WTC11 (cell line): Measurements from ENCODE around the gene ZNF664. TPM values are rescaled to one million over a fixed set of nuclear protein-coding genes. Genes with fewer than 3 reads are reported as not detected.

Source experiments
- ATAC-seq: fragments of 200-7000 bp; cut with Tn5 transposase; 2 replicates; pipeline ENCODE4 v1.10.0; 2021; ENCODE audit warnings: mild to moderate bottlenecking, moderate library complexity
- CTCF ChIA-PET: fragments of 300-600 bp; sonication (Branson Sonifier 250); formaldehyde crosslinking; loops from one replicate; lab custom pipeline; 2021; ENCODE audit warnings: antibody characterized with exemption; lab: Charles Lee
- POLR2A ChIA-PET: fragments of 350-600 bp; sonication (Branson Sonifier 250); formaldehyde crosslinking; loops from one replicate; lab custom pipeline; 2021; ENCODE audit warnings: antibody characterized with exemption; lab: Charles Lee
- DNase-seq: peaks from one replicate; pipeline ENCODE4 v3.0.0; 2021; ENCODE audit warnings: low spot score
- H3K27ac Mint-ChIP-seq: 2 replicates; pipeline ENCODE4 v1.8.0; 2021; ENCODE audit warnings: mixed read lengths
- H3K27me3 Mint-ChIP-seq: 2 replicates; pipeline ENCODE4 v1.8.0; 2021; ENCODE audit warnings: low read depth, mild to moderate bottlenecking, moderate library complexity, mixed read lengths
- H3K36me3 Mint-ChIP-seq: 2 replicates; pipeline ENCODE4 v1.8.0; 2021; ENCODE audit warnings: mixed read lengths
- H3K4me1 Mint-ChIP-seq: 2 replicates; pipeline ENCODE4 v1.8.0; 2022; ENCODE audit warnings: mixed read lengths
- H3K4me3 Mint-ChIP-seq: 2 replicates; pipeline ENCODE4 v1.8.0; 2021; ENCODE audit warnings: mild to moderate bottlenecking, moderate library complexity, mixed read lengths
- H3K9me3 Mint-ChIP-seq: 2 replicates; pipeline ENCODE4 v1.8.0; 2021; ENCODE audit warnings: mixed read lengths
- CBFB ChIP-seq: sonication (generic); formaldehyde crosslinking; IDR thresholded peaks from 2 replicates; pipeline ENCODE4 v1.8.1; 2022; ENCODE audit warnings: mild to moderate bottlenecking, low read depth, missing genetic modification reagents
- ETV6 ChIP-seq: sonication (generic); formaldehyde crosslinking; IDR thresholded peaks from 2 replicates; pipeline ENCODE4 v1.8.1; 2022; ENCODE audit warnings: mild to moderate bottlenecking, missing genetic modification reagents
- GABPB1 ChIP-seq: sonication (generic); formaldehyde crosslinking; IDR thresholded peaks from 2 replicates; pipeline ENCODE4 v1.8.1; 2023; ENCODE audit warnings: mild to moderate bottlenecking, missing genetic modification reagents
- KAT7 ChIP-seq: sonication (generic); formaldehyde crosslinking; IDR thresholded peaks from 2 replicates; pipeline ENCODE4 v1.8.1; 2023; ENCODE audit warnings: missing genetic modification reagents, mild to moderate bottlenecking, borderline replicate concordance
- MYBL2 ChIP-seq: sonication (generic); formaldehyde crosslinking; IDR thresholded peaks from 2 replicates; pipeline ENCODE4 v1.8.1; 2023; ENCODE audit warnings: mild to moderate bottlenecking, moderate library complexity, missing genetic modification reagents
- NFATC4 ChIP-seq: fragments of 250-450 bp; sonication (Bioruptor Pico); IDR thresholded peaks from 2 replicates; pipeline ENCODE4 v1.9.0; 2021; ENCODE audit warnings: mild to moderate bottlenecking
- OVOL2 ChIP-seq: fragments of 250-450 bp; sonication (Bioruptor Pico); IDR thresholded peaks from 2 replicates; pipeline ENCODE4 v1.9.0; 2021; ENCODE audit warnings: mild to moderate bottlenecking, borderline replicate concordance
- SMAD3 ChIP-seq: sonication (generic); formaldehyde crosslinking; IDR thresholded peaks from 2 replicates; pipeline ENCODE4 v1.8.0; 2022; ENCODE audit warnings: missing genetic modification reagents, mild to moderate bottlenecking, borderline replicate concordance
- SOX15 ChIP-seq: fragments of 250-450 bp; sonication (Bioruptor Pico); IDR thresholded peaks from 2 replicates; pipeline ENCODE4 v1.9.0; 2021; ENCODE audit warnings: mild to moderate bottlenecking
- TP53 ChIP-seq: sonication (generic); formaldehyde crosslinking; IDR thresholded peaks from 2 replicates; pipeline ENCODE4 v1.8.1; 2023; ENCODE audit warnings: mild to moderate bottlenecking, missing genetic modification reagents
- ZBTB21 ChIP-seq: sonication (generic); formaldehyde crosslinking; IDR thresholded peaks from 2 replicates; pipeline ENCODE4 v1.8.1; 2023; ENCODE audit warnings: mild to moderate bottlenecking, missing genetic modification reagents, borderline replicate concordance
- ZNF138 ChIP-seq: sonication (generic); formaldehyde crosslinking; conservative IDR thresholded peaks from 2 replicates; pipeline ENCODE4 v1.8.1; 2022; ENCODE audit warnings: mild to moderate bottlenecking, moderate library complexity, missing genetic modification reagents
- ZNF317 ChIP-seq: sonication (generic); formaldehyde crosslinking; IDR thresholded peaks from 2 replicates; pipeline ENCODE4 v1.8.1; 2023; ENCODE audit warnings: low read depth, mild to moderate bottlenecking, moderate library complexity, missing genetic modification reagents, borderline replicate concordance
- total RNA-seq: library from RNA; stranded (reverse); gene quantifications from 3 replicates; pipeline ENCODE4 v1.2.3, GENCODE V29; 2021
- TF ChIP-seq, protein P1 (sequence below): sonication (generic); formaldehyde crosslinking; conservative IDR thresholded peaks from 2 replicates; pipeline ENCODE4 v1.8.1; 2022; ENCODE audit warnings: mild to moderate bottlenecking, missing genetic modification reagents
- TF ChIP-seq, protein P2 (sequence below): sonication (generic); formaldehyde crosslinking; IDR thresholded peaks from 2 replicates; pipeline ENCODE4 v1.8.0; 2023; ENCODE audit warnings: mild to moderate bottlenecking, missing genetic modification reagents
- TF ChIP-seq, protein P3 (sequence below): sonication (generic); formaldehyde crosslinking; IDR thresholded peaks from 2 replicates; pipeline ENCODE4 v1.8.0; 2022; ENCODE audit warnings: mild to moderate bottlenecking, missing genetic modification reagents
- TF ChIP-seq, protein P4 (sequence below): sonication (generic); formaldehyde crosslinking; IDR thresholded peaks from 2 replicates; pipeline ENCODE4 v1.8.0; 2022; ENCODE audit warnings: mild to moderate bottlenecking, missing genetic modification reagents
- TF ChIP-seq, protein P5 (sequence below): fragments of 250-450 bp; sonication (Bioruptor Pico); IDR thresholded peaks from 2 replicates; pipeline ENCODE4 v1.8.0; 2021; ENCODE audit warnings: mild to moderate bottlenecking

The ZNF664 gene
- total RNA-seq, 1 experiment from 2014 or later: 61.7 TPM

DNA sequence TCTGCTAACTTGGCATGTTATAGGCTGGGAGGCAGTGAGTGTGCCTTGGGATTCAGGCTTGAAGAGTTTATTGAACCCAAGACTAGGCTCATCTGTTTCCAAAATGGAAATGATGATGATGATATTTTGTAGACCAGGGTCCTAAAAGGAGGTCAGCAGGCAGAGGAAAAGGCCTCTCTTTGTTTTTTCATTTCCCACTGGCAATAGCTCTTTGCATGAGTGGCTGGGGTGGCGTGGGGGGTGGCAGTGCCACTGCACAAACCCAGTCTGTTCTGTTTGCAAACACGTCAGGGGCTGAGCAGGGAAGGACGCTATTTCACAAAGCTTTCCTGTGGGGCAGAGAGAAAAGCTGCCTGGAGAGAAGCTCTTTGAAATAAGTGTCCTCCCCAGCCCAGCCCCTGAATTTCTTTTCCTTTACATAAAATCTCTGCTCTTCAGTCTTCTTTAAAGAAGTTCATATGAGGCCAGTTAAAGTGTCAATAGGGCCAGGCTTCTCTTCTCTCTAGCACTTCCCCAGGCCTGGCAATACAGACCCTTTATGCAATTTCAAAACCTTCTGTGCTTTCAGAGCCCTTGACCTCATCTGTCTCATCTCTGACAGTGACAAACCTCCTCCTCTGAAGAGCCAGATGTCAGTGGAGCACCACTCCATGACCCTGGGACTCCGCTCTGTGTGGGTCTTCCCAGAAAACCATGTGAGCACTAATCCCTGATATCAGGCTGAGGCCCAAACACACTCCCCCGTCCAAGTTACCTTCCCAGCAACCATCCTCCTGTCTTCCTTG lies 72.8 kb downstream of the ZNF664 start:
- Mint-ChIP-seq H3K4me3 (no peak overlapping the region), H3K4me1 (peaks cover 22% of the 10 kb centered on the region), H3K27ac (no peak overlapping the region), H3K27me3 (peaks cover 6% of the 10 kb centered on the region; the same call in 1 of the 2 replicates), H3K36me3 (peaks cover 31% of the 10 kb centered on the region)
- ChIA-PET POLR2A (interaction anchor here (0.9 kb wide), 1 partner anchor 869 kb away, joined by 3 read pairs; the partner anchor contains the start of gene UBC), CTCF (interaction anchor here (1.1 to 3.5 kb wide), 2 partner anchors 14 to 141 kb away, joined by 3 to 18 read pairs; no protein-coding TSS in a partner anchor)
- TF ChIP-seq, protein P1, sequence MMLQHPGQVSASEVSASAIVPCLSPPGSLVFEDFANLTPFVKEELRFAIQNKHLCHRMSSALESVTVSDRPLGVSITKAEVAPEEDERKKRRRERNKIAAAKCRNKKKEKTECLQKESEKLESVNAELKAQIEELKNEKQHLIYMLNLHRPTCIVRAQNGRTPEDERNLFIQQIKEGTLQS: no peak
- TF ChIP-seq CBFB (CRISPR knock-in tag) (no peak), MYBL2 (CRISPR knock-in tag) (no peak), NFATC4 (CRISPR knock-in tag) (no peak), GABPB1 (no peak), ZNF138 (CRISPR knock-in tag) (no peak), ETV6 (CRISPR knock-in tag) (no peak), ZBTB21 (CRISPR knock-in tag) (no peak), TP53 (CRISPR knock-in tag) (no peak), SOX15 (CRISPR knock-in tag) (no peak)
- TF ChIP-seq, protein P2, sequence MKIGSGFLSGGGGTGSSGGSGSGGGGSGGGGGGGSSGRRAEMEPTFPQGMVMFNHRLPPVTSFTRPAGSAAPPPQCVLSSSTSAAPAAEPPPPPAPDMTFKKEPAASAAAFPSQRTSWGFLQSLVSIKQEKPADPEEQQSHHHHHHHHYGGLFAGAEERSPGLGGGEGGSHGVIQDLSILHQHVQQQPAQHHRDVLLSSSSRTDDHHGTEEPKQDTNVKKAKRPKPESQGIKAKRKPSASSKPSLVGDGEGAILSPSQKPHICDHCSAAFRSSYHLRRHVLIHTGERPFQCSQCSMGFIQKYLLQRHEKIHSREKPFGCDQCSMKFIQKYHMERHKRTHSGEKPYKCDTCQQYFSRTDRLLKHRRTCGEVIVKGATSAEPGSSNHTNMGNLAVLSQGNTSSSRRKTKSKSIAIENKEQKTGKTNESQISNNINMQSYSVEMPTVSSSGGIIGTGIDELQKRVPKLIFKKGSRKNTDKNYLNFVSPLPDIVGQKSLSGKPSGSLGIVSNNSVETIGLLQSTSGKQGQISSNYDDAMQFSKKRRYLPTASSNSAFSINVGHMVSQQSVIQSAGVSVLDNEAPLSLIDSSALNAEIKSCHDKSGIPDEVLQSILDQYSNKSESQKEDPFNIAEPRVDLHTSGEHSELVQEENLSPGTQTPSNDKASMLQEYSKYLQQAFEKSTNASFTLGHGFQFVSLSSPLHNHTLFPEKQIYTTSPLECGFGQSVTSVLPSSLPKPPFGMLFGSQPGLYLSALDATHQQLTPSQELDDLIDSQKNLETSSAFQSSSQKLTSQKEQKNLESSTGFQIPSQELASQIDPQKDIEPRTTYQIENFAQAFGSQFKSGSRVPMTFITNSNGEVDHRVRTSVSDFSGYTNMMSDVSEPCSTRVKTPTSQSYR (CRISPR knock-in tag): no peak
- TF ChIP-seq, protein P3, sequence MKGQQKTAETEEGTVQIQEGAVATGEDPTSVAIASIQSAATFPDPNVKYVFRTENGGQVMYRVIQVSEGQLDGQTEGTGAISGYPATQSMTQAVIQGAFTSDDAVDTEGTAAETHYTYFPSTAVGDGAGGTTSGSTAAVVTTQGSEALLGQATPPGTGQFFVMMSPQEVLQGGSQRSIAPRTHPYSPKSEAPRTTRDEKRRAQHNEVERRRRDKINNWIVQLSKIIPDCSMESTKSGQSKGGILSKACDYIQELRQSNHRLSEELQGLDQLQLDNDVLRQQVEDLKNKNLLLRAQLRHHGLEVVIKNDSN: no peak
- TF ChIP-seq, all 79 proteins: peak for 0
- no peak for ATAC-seq
- no peak for DNase-seq
- H3K9me3 Mint-ChIP-seq: peaks cover 35% of the 10 kb centered on the region

DNA sequence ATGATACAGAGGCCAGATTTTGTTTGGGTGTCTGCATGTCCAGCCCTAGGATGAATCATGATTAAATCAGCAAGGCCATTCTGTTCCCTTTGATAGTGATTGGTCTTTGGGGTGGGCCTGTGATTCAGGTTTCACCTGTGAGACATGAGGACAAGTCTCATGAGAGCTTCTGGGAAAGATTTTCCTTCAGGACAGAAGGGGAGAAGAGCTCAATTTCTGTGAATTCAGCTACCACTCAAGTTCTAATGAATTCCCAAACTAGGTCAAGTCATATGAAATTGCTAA lies 73.4 kb downstream of the ZNF664 start:
- no peak overlapping the region for H3K27ac Mint-ChIP-seq
- no peak for TF ChIP-seq SMAD3 (CRISPR knock-in tag)
- TF ChIP-seq ZNF138 (CRISPR knock-in tag): no peak
- TF ChIP-seq, protein P4, sequence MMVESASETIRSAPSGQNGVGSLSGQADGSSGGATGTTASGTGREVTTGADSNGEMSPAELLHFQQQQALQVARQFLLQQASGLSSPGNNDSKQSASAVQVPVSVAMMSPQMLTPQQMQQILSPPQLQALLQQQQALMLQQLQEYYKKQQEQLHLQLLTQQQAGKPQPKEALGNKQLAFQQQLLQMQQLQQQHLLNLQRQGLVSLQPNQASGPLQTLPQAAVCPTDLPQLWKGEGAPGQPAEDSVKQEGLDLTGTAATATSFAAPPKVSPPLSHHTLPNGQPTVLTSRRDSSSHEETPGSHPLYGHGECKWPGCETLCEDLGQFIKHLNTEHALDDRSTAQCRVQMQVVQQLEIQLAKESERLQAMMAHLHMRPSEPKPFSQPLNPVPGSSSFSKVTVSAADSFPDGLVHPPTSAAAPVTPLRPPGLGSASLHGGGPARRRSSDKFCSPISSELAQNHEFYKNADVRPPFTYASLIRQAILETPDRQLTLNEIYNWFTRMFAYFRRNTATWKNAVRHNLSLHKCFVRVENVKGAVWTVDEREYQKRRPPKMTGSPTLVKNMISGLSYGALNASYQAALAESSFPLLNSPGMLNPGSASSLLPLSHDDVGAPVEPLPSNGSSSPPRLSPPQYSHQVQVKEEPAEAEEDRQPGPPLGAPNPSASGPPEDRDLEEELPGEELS (CRISPR knock-in tag): no peak
- TF ChIP-seq, protein P5, sequence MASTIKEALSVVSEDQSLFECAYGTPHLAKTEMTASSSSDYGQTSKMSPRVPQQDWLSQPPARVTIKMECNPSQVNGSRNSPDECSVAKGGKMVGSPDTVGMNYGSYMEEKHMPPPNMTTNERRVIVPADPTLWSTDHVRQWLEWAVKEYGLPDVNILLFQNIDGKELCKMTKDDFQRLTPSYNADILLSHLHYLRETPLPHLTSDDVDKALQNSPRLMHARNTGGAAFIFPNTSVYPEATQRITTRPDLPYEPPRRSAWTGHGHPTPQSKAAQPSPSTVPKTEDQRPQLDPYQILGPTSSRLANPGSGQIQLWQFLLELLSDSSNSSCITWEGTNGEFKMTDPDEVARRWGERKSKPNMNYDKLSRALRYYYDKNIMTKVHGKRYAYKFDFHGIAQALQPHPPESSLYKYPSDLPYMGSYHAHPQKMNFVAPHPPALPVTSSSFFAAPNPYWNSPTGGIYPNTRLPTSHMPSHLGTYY: no peak
- TF ChIP-seq OVOL2 (CRISPR knock-in tag): no peak
- TF ChIP-seq ZNF317 (CRISPR knock-in tag): no peak
- TF ChIP-seq KAT7 (CRISPR knock-in tag): no peak
- peaks cover 31% of the 10 kb centered on the region for H3K36me3 Mint-ChIP-seq
- no peak overlapping the region for H3K4me3 Mint-ChIP-seq
- DNase-seq (no peak), ATAC-seq (no peak)
- peaks cover 22% of the 10 kb centered on the region for H3K4me1 Mint-ChIP-seq
- POLR2A ChIA-PET: no interaction called here
- H3K27me3 Mint-ChIP-seq: peaks cover 6% of the 10 kb centered on the region; the same call in 1 of the 2 replicates
- CTCF ChIA-PET: interaction anchor here (3.5 kb wide), 1 partner anchor 15 kb away, joined by 18 read pairs; no protein-coding TSS in a partner anchor
- peaks cover 35% of the 10 kb centered on the region for H3K9me3 Mint-ChIP-seq
